GM15510 (cell line): ENCODE data around the gene EIF5A2.

ENCODE experiments used
- POLR2A ChIP-seq: IDR thresholded peaks from 3 replicates; pipeline ENCODE4 v1.6.1; 2011; ENCODE audit warnings: borderline replicate concordance; ENCODE audit not compliant: insufficient read length; ENCODE audit errors: extremely low read depth

The EIF5A2 gene

GRCh38 chr3:170908235-170909116, at the start of gene EIF5A2:
TSS of gene EIF5A2 (minus strand) at chr3:170908637. CDS start at chr3:170907806, 831 bp downstream.
- peak; percentile 53 for TF ChIP-seq POLR2A

DNA sequence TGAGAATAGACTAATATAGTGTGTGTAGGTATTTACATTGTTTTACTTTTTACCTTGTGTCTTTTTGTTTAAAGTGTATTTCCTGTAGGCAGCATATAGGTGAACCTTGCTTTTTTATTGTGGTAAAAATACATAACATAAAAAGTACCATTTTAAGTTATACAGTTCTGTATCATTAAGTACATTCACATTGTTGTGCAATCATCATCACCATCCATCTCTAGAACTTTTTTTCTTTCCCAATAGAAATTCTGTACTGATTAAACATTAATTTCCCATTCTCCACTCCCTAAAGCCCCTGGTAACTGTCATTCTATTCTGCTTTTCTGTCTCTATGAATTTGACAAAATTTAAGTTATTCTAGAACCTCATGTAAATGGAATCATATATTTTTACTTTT, 48.2 kb upstream of the EIF5A2 start:
- no peak for TF ChIP-seq POLR2A

DNA sequence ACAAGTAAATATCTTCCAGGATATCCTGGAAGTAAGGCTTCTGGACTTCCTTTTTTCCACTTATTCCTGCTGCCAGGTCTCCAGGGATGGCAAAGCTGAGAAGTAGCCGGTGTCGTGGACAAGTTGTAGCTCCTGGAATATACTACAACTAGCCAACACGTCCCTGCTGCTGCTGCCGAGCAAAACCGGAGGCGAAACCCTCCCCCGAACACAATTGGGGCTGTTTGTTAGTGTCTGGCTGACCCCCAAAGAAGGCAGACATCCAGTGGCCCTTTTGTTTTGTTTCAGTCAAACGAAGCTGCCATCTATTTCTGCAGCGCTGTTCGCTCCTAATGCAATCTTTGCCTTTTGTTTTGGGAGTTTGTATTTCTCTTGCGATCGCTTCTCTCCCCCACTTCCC, 45.3 kb upstream of the EIF5A2 start:
- no peak for TF ChIP-seq POLR2A

GRCh38 chr3:170953229-170953628, 44.8 kb upstream of the EIF5A2 start:
- no peak for TF ChIP-seq POLR2A

GRCh38 chr3:170949211-170949610, 40.8 kb upstream of the EIF5A2 start:
- TF ChIP-seq POLR2A: no peak

DNA sequence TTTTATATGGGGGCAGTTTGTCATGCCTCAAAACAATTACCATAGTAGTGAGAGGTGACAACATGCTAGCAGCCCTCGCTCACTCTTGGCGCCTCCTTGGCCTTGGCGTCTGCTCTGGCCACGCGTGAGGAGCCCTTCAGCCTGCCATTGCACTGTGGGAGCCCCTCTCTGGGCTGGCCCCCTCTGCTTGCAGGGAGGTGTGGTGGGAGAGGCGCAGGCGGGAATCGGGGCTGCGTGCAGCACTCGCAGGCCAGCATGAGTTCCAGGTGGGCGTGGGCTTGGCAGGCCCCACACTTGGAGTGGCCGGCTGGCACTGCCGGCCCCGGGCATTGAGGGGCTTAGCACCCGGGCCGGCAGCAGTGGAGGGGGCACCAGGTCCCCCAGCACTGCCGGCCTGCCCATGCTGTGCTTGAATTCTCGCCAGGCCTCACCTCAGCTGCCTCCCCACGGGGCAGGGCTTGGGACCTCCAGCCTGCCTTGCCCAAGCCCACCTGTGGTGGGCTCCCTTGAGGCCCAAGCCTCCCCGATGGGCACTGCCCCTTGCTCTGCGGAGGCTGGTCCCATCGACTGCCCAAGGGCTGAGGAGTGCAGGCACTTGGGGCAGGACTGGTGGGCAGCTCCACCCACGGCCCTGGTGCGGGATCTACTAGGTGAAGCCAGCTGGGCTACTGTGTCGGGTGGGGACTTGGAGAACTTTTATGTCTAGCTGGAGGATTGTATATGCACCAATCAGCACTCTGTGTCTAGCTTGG, 38.8 kb upstream of the EIF5A2 start:
- no peak for TF ChIP-seq POLR2A

- no peak for TF ChIP-seq POLR2A
Observed at GRCh38 chr3:170942011-170942410, 33.6 kb upstream of the EIF5A2 start.

DNA sequence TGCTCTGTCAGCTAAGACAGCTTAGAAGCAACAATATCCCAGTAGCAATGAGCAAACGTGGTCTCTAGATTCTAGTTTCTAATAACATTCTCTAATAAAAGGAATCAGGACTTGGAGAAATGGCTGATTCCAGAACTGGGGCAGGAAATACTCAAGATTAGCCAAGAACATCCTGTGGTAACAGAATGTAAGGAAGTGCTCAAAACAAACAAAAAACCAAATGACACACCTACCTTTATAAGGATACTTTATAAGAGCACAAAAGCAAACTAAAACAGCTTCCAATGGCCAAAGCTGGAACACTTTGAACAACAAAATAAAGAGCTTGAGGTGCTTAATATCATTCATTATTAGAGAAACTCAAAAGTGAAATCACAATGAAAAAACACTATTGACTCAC, 33.1 kb upstream of the EIF5A2 start:
- no peak for TF ChIP-seq POLR2A

DNA sequence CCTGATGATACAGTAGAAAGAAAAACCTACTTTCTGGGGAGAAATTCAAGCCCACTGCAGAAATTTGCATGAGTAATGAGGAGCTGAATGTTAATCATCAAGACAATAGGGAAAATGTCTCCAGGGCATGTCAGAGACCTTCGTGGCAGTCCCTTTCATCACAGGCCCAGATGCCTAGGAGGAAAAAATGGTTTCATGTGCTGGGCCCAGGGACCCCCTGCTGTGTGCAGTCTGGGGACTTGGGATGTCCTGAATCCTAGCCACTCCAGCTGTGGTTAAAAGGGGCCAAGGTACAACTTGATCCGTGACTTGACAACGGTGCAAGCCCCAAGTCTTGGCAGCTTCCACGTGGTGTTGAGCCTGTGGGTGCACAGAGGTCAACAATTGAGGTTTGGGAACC, 10.3 kb upstream of the EIF5A2 start:
- no peak for TF ChIP-seq POLR2A

- TF ChIP-seq POLR2A: no peak
Observed at GRCh38 chr3:170914690-170915089, 6.3 kb upstream of the EIF5A2 start.

DNA sequence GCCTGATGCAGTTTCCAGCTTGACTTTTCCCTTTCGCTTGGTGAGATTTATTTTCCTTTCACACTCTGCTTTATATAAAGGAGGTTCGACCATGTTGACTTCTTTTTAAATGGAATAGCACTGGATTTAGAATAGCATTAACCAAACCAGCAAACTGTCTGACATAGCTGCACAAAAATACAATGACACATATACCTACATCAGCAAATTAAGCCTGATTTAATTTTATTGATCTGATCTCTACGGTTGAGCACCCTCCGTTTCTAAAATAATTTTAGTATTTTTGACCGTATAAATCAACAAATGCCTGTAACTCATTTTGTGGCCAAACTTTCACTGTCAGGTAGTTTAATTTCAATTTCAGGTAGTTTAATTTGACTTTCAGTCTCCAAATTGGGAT, 5.8 kb upstream of the EIF5A2 start:
- no peak for TF ChIP-seq POLR2A

DNA sequence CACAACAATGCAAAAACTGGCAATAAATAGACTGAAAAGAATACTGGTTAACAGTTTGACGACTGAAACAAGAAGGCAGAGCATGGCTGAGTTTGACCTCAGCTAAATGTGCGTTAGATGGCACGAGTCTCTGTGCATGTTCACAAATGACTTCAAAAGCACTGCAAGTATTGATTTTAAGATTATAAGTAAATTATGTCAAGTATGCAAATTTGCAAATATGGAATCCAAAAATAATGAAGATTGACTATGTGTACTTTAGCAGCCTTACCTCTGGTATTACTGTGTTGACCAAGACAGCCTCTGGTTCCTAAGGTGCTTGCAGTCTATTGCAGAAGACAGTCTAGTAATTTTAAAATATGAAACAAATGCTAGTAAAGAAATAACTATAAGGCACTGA, 2.6 kb upstream of the EIF5A2 start:
- TF ChIP-seq POLR2A: no peak

GRCh38 chr3:170910542-170910941, 2.1 kb upstream of the EIF5A2 start:
- TF ChIP-seq POLR2A: no peak

GRCh38 chr3:170909129-170909903, 879 bp upstream of the EIF5A2 start:
- TF ChIP-seq POLR2A: no peak

DNA sequence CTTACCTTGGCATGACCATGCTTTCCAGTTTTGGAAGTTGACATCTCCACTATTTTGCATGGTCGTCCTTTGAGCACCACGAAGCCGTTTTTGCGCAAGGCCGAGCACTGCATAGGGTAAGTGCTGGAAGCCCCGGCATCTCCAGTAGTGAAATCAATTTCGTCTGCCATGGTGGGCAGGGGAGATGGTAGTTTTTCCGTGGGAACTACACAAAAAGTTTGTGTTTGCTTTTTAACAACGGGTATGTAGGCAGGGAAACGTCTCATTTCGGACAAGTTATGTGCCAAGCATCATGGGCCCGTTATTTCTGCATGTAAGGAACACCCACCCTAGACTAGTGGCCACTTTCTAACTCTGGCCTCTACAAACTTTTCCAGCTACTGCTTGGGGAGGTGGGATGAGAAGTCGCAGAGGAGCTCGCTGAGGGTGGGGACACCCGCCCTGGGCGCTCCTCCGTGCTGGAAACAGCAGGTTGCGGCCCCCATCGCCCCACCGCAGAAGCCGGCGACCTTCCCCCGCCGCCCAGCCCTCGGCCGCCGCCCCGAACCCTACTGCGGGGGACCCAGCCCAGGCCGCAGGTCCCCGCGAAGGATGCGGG, 701 bp downstream of the EIF5A2 start:
- no peak for TF ChIP-seq POLR2A

DNA sequence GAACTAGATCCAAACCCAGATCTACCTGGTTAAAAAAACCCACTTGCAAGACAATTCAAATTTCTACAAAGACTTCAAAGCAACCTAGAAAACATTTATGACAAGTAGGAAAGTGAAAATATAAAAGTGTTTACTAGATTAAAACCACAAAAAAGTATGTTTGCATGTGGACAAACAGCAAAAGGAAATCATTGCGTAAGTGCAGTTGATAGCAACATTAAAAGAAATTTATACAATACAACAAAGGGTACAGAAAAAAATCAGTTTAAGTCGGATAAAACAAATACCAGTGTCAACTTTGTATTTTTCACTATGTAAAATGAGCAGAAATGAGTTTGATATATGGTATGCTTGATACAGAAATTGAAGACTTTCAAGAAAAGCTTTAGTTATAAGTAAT, 2.6 kb downstream of the EIF5A2 start:
- no peak for TF ChIP-seq POLR2A

- TF ChIP-seq POLR2A: no peak
Observed at GRCh38 chr3:170903123-170903522, 5.3 kb downstream of the EIF5A2 start.
